GM23338 (cell line): Measurements from ENCODE around the gene ZNF716.
"Not testable (repeated sequence)": the region's sequence is repeated elsewhere in the genome, so short reads cannot be mapped to it uniquely, and the experiment has no call there.

Experiments
- CREB1 ChIP-seq: fragments of 250-450 bp; sonication (Bioruptor Pico); IDR thresholded peaks from 2 replicates; pipeline ENCODE4 v1.5.0; 2020; ENCODE audit warnings: low read depth, mild to moderate bottlenecking, moderate library complexity
- EZH2 ChIP-seq: fragments of 200-600 bp; sonication (generic); IDR thresholded peaks from one replicate; pipeline ENCODE4 v1.8.0; 2017; ENCODE audit warnings: antibody characterized with exemption, mild to moderate bottlenecking, low read depth; ENCODE audit not compliant: unreplicated experiment
- EZH2phosphoT487 ChIP-seq: fragments of 200-600 bp; sonication (generic); IDR thresholded peaks from one replicate; pipeline ENCODE4 v1.8.1; 2018; ENCODE audit warnings: antibody characterized with exemption; ENCODE audit not compliant: unreplicated experiment
- JUNB ChIP-seq: IDR thresholded peaks from one replicate; pipeline ENCODE4 v1.6.1; 2016; ENCODE audit warnings: antibody characterized with exemption; ENCODE audit not compliant: unreplicated experiment
- NANOG ChIP-seq: IDR thresholded peaks from 2 replicates; pipeline ENCODE4 v1.6.1; 2016; ENCODE audit warnings: antibody characterized with exemption, borderline replicate concordance
- POLR2AphosphoS5 ChIP-seq: IDR thresholded peaks from 2 replicates; pipeline ENCODE4 v1.6.1; 2016; ENCODE audit warnings: antibody characterized with exemption, low read depth
- STAT1 ChIP-seq: IDR thresholded peaks from one replicate; pipeline ENCODE4 v1.6.1; 2016; ENCODE audit warnings: antibody characterized with exemption; ENCODE audit not compliant: unreplicated experiment
- ZNF114 ChIP-seq: fragments of 250-450 bp; sonication (Bioruptor Pico); IDR thresholded peaks from 2 replicates; pipeline ENCODE4 v1.5.0; 2020; ENCODE audit warnings: mild to moderate bottlenecking, moderate library complexity
- TF ChIP-seq, protein P1 (sequence below), 2 experiments: fragments of 200-600 bp in 1 of 2; sonication (generic) in 1 of 2; conservative IDR thresholded peaks; 2 replicates each; pipeline versions ENCODE4 v1.5.1 to v1.6.1; 2016 to 2017; ENCODE audit warnings: antibody characterized with exemption in 2 of 2, low read depth in 2 of 2, mild to moderate bottlenecking in 2 of 2, moderate library complexity in 1 of 2
- TF ChIP-seq, protein P2 (sequence below): IDR thresholded peaks from one replicate; pipeline ENCODE4 v1.6.1; 2018; ENCODE audit warnings: antibody characterized with exemption; ENCODE audit not compliant: unreplicated experiment

DNA sequence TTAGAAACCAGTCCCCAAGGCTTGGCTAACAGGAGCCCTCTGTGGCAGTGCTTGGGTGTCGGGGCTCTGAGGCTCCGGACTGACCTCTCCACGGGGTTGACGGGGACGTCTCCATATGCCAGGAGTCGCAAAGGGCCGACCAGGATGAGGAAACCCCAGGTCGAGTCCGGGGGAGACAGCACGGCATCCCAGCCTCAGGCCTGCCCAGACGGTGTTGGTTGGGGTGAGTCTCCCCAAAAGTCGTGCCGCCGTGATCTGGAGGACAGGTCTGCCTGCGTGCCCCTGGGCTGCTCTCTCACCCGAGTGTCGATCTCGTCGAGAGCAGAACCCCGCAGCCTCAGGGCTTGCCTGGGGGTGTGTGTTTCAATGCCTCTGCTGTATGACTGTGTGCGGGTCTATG lies 35.0 kb downstream of the ZNF716 start:
- TF ChIP-seq, protein P1, sequence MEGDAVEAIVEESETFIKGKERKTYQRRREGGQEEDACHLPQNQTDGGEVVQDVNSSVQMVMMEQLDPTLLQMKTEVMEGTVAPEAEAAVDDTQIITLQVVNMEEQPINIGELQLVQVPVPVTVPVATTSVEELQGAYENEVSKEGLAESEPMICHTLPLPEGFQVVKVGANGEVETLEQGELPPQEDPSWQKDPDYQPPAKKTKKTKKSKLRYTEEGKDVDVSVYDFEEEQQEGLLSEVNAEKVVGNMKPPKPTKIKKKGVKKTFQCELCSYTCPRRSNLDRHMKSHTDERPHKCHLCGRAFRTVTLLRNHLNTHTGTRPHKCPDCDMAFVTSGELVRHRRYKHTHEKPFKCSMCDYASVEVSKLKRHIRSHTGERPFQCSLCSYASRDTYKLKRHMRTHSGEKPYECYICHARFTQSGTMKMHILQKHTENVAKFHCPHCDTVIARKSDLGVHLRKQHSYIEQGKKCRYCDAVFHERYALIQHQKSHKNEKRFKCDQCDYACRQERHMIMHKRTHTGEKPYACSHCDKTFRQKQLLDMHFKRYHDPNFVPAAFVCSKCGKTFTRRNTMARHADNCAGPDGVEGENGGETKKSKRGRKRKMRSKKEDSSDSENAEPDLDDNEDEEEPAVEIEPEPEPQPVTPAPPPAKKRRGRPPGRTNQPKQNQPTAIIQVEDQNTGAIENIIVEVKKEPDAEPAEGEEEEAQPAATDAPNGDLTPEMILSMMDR (conservative IDR thresholded peaks at IDR 0.05; ENCODE audit: low read depth in 2 of 2), result not testable (repeated sequence)
- TF ChIP-seq, protein P2, sequence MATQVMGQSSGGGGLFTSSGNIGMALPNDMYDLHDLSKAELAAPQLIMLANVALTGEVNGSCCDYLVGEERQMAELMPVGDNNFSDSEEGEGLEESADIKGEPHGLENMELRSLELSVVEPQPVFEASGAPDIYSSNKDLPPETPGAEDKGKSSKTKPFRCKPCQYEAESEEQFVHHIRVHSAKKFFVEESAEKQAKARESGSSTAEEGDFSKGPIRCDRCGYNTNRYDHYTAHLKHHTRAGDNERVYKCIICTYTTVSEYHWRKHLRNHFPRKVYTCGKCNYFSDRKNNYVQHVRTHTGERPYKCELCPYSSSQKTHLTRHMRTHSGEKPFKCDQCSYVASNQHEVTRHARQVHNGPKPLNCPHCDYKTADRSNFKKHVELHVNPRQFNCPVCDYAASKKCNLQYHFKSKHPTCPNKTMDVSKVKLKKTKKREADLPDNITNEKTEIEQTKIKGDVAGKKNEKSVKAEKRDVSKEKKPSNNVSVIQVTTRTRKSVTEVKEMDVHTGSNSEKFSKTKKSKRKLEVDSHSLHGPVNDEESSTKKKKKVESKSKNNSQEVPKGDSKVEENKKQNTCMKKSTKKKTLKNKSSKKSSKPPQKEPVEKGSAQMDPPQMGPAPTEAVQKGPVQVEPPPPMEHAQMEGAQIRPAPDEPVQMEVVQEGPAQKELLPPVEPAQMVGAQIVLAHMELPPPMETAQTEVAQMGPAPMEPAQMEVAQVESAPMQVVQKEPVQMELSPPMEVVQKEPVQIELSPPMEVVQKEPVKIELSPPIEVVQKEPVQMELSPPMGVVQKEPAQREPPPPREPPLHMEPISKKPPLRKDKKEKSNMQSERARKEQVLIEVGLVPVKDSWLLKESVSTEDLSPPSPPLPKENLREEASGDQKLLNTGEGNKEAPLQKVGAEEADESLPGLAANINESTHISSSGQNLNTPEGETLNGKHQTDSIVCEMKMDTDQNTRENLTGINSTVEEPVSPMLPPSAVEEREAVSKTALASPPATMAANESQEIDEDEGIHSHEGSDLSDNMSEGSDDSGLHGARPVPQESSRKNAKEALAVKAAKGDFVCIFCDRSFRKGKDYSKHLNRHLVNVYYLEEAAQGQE, result not testable (repeated sequence)
- not testable (repeated sequence) for TF ChIP-seq EZH2; POLR2AphosphoS5; CREB1 (CRISPR knock-in tag); EZH2phosphoT487; ZNF114 (CRISPR knock-in tag); JUNB; NANOG; STAT1
